Stimulated activated CD8-positive, alpha-beta memory T cell treated with anti-CD3 and anti-CD28 coated beads, Interleukin-15, amount 100 ng/mL, for 48 hours (primary cell): ENCODE measurements around the gene PLAGL1.
"Not testable (repeated sequence)": the region's sequence is repeated elsewhere in the genome, so short reads cannot be mapped to it uniquely, and the experiment has no call there.

Experiments used
- DNase-seq, 2 donors: peaks; one replicate each; pipeline ENCODE4 v3.0.0-alpha.2; 2020; ENCODE audit warnings: low read depth in 2 of 2

PLAGL1 gene

DNA sequence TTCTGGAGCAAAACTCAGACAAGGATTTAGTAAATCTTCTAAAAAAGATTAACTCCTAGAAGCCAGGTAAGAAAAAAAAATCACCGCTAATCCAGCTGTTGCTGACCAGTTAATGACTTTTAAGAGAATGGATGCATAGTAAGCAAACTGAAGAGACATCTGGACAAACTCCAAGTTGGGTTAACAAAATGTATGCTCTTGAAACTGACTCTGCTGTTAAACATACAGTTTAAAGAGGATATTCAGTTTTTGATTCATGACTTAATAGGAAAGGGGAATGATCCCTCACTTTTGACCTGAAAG is 70.4 kb downstream of the PLAGL1 start:
- DNase-seq: no peak

DNA sequence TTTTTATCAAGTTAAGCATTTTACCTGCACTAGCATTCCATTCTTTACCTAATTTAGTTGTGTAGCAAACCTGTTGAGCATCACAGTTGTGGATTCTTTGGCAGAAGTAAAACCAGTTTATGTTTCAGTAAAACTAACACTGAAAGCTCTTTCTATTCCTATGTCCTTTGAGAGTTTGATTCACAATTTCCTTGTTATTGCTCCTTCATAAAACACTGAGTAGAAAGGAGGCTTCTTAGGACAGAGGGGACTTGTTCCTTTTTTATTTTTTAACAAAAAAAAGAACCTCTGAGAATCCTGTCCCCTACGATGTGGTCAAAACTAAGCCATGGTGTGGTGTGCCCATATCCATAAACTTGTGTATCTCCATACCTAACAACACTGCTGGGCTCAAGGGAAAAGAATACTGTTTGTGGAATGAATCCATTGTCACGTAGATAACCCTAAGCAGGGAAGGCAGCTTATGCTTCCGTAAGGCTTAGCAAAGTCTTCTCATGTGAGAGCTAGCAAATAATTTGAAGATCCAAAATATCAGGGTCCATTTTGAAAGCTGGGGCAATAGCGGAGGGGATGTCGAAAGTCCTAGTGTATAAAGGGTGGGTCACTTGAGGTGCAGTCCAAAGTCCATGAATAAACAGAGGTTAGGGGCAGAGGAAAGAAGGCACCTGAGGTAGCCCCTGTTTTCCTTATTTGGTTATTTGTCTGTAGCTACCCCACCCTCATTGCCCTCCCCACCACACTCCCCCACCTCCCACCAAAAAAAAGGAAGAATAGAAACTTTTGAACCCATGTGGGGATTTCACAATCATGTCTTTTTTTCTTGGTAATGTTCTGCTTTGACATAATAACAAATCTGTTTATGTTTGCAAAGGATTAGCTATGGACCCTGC is 71.0 kb downstream of the PLAGL1 start:
- no peak for DNase-seq

DNA sequence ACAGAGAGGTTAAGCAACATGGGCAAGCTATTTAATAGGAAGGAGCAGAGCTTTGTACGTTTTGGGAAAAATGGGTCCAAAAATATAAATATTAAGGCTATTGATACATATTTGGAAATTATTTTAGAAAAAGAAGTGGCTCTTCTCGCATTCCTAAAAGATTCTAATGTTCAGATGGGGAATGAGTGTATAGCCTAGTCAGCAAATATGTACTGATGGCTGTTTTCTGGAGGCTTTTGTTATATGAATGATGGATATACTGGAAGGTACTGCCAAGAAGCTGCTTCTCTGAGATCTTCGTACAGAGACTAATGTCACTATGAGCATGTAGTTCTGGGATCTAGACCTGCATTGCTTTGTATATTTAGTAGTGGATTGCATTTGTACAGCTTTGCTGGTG is 71.7 kb downstream of the PLAGL1 start:
- DNase-seq: no peak

DNA sequence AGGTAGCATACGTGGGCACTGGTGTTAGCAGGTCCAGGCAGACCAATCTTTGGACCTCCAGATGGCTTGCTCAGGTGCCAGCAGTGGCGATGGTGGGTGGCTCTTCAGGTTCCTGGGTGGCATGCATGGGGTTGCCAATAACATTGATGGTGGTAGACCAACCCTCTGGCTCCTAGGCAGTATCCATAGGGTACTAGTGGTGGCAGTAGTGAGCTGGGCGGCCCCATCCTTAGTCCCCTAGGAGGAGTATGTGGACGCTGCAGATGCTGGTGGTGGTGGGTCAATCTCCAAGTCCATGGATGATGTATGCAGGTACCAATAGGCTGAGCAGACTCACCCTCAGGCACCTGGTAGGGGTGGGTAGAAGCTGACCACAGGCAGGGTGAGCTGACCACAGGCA is 73.2 kb downstream of the PLAGL1 start:
- no peak for DNase-seq

DNA sequence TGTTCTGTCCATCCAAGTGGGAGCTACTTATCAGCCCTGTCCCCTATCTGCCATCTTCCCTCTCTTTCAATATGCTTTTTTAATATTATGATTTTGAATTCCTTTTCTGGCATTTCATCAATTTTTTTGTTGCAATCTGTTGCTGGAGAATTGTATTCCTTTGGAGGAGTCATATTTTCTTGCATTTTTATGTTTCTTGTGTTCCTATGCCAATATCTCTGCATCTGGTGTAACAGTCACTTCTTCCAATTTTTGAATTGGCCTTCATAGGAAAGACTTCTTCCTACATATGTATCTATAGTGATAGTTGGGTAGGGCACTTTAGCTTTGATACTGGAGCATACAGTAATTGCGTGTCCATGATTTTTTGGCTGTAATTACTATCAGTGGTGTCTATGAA is 73.7 kb downstream of the PLAGL1 start:
- no peak for DNase-seq

DNA sequence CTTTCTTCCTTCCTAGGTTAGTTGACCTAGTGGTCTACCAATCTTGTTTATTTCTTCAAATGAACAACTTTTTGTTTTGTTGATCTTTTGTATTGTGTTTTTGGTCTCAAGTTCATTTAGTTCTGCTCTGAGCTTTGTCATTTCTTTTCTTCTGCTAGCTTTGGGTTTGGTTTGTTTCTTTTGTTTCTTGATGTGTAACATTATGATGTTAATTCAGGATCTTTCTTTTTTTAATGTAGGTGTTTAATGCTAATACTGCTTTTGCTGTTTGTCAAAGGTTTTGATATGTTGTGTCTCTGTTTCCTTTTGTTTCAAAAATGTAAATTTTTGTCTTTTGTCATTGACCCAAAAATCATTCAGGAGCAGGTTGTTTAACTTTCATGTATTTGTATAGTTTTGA is 78.1 kb downstream of the PLAGL1 start:
- DNase-seq: no peak

DNA sequence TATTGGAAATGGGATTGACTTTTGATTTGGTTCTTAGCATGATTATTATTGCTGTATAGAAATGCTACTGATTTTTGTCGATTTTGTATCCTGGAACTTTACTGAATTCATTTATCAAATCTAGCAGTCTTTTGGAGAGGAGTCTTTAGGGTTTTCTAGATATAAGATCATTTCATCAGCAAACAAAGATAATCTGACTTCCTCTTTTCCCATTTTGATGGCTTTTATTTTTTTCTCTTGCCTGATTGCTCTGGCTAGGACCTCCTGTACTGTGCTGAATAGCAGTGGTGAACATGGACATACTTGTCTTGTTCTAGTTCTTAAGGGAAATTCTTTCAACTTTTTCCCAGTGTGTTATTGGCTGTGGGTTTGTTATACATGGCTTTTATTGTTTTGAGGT is 79.2 kb downstream of the PLAGL1 start:
- DNase-seq: no peak

DNA sequence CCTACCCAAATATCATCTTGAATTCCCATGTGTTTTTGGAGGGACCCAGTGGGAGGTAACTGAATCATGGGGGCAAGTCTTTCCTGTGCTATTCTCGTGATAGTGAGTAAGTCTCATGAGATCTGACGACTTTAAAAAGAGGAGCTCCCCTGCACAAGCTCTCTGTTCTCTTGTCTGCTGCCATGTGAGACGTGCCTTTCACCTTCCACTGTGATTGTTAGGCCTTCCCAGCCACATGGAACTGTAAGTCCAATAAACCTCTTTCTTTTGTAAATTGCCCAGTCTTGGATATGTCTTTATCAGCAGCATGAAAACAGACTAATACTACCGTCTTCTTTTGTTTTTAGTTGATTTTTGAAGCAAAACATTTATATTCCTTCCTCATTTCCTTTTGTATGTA is 91.0 kb downstream of the PLAGL1 start:
- DNase-seq: not testable (repeated sequence)

DNA sequence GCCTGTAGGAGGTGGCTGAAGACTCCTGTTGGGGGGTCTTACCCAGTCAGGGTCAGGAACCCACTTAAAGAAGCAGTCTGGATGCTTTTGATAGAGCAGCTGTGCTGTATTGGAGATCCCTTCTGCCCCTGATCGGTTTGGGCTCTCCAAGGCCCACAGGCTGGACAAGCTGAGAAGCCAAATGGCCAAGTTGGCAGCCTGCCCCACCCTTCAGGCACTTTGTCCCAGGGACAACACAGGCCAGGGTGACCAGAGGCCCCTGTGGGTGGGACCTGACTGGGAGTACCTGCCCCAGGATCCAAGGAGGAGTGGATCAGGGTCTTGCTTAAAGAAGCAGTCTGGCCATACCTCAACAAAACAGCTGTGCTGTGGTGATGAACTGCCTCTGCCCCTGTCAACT is 95.4 kb downstream of the PLAGL1 start:
- DNase-seq: no peak

DNA sequence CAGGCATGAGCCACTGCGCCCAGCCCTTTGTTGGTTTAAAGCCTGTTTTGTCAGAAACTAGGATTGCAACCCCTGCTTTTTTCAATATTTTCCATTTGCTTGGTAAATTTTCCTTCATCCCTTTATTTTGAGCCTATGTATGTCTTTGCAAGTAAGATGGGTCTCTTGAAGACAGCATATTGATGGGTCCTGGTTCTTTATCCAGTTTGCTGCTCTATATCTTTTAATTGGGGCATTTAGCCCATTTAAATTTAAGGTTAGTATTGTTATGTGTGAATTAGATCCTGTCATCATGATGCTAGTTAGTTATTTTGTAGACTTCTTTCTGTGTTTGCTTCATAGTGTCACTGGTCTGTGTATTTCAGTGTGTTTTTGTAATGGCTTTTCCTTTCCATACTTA is 97.0 kb downstream of the PLAGL1 start:
- no peak for DNase-seq

DNA sequence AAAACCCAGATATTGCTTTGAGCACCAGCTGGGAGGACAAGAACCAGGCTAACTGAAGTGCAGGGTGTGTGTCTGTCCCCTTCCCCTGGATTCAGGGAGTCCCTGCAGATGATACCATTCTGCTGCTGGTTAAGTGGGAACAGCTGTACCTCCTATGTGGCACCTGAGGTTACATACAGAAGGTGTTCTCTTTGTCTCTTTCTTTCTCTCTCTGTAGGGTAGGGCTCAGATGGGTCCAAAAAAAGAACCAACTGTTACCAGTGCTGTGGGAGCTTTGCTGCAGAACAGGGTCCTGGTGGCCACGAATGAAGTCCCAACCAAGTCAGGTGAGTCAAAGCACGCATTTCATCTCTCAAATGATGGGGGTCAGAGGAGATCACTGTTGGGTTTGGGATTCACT is 105.2 kb downstream of the PLAGL1 start:
- DNase-seq: no peak

DNA sequence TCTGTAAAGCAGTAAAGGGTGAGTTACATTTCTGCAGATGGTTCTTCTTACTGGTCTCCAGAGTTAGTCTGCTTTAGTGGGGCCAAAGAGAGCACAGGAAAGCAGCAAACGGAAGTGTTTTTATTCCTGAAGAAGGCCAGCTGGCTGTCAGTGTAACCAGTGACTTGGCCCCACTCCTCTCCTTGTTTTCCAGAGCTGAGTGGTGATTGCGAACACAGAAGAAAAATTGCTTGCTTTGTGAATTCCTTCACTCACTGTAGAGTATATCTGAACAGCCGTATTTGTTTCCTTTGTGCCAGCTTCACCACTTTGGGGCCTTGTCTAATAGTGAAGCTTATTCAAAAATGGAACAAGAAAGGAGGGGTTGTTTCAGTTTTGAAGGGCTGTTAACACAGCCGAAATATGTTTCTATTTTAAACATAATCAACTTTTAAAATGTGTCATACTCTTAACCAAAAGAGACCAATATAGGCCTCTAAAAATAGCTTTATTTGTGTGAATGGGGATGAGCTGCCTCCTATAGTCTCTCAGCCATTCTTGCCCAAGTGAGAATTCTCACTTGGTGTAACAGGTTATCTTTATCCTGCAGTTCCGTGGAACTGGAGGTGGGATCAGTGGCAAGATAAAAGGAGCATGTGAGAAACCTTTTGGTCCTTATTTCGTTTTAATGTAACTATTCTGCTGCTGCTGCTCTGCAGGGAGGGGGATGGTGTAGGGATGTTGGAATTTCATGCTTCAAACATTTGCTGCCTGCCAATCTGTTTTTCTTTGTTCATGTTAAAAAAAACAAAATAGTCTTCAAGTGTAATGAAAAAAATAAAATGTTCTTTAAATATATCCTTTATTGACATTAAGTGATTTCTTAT is 105.9 kb downstream of the PLAGL1 start:
- DNase-seq: no peak

DNA sequence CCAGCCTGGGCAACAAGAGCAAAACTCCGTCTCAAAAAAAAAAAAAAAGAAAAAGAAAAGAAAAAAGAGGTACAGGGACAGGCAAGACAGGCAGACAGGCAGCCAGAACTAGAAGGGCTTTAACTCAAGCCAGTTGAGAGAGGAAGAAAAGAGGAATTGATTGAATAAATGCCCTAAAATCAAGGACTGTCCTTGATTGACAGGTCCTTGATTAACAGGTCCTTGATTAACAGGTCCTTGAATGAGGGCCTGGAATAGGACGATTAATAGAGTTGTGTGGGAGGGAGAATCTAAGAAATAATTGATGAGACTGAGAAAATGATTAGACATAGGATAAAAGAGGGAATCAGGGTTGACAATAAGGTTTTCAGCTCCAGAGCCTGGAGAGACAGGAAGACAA is 107.7 kb downstream of the PLAGL1 start:
- no peak for DNase-seq

DNA sequence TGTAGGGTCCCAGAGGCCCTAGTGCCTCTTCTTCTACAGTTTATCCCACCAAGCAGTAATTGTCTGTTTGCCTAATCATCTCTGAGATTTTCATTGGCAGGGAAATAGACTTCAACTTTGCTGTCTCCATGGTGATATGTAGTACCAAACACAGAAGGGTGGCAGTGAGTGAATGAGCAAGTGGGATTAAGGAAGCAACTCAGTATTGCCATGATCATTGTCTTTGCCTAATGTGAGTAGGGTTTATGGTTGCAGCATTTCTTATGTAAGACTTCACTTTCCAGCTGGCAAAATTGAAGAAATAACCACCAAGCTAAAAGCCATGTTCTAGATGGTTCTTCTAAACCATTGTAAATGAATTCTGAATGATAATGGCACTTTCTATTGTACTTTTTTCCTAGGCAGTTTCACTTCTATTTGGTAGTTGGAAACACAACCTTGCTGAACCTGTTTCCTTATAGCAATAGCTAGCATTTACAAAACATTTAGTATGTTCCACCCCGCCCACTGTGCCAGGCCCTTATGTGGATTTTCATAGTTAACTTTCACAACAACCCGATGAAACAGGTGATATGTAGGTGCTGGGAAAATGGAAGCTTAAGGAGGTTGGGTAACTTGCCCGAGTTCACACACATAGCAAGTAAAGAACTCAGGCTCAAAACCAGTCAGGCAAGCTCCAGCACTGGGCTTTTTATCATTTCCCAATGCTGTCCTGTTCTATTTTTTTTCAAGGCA is 111.8 kb downstream of the PLAGL1 start:
- no peak for DNase-seq

DNA sequence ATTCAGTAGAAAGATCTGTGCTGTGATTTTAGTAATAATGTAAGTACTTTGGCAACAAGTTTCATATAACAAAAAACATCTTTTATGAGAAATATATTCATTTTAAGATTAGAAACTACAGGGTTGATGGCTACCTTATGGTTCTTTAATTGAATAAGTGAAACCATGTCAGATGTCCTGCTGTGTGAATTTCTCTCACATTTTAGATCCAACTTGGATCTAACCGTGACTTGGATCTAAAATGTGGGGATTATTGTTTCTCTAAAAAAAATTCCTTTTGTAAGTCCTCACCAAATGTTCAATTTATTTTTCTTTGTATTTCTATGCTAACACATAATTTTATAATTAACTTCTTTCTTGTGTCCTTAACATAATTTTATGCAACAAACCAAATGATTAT is 113.4 kb downstream of the PLAGL1 start:
- no peak for DNase-seq
